ENCODE data around the gene SCCPDH.

SCCPDH gene

GRCh38 chr1:246769306-246769705, 45.1 kb downstream of the SCCPDH start:
- no peak overlapping the region for H3K4me3 ChIP-seq (ENCODE audit: low read depth, low read length)
- no peak for TF ChIP-seq CTCF (IDR thresholded peaks at IDR 0.05; ENCODE audit: low read depth, low read length, missing control alignments)
- DNase-seq (ENCODE audit: low read depth) = no peak

DNA sequence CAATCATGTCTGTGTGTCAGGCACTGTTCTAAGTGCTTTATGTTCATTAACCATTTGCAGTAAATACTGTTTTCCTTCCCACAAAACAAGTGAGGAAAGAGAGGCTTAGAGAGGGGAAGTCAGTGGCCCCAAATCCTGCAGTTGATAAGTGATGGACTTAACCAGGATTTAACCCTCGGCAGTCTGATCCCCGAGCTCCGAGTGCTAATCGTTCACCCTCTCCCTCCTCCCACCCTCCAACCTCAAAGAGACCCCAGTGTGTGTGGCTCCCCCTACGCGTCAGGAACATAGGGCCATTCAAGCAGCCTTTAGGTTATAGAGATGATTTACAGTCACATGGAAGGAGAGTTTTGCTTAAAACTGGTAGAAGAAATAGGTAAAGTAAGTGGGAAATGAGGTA, 47.2 kb downstream of the SCCPDH start:
- no peak overlapping the region for H3K4me3 ChIP-seq (ENCODE audit: low read depth, low read length)
- TF ChIP-seq CTCF (IDR thresholded peaks at IDR 0.05; ENCODE audit: low read depth, low read length, missing control alignments) = no peak
- DNase-seq (ENCODE audit: low read depth) = no peak

DNA sequence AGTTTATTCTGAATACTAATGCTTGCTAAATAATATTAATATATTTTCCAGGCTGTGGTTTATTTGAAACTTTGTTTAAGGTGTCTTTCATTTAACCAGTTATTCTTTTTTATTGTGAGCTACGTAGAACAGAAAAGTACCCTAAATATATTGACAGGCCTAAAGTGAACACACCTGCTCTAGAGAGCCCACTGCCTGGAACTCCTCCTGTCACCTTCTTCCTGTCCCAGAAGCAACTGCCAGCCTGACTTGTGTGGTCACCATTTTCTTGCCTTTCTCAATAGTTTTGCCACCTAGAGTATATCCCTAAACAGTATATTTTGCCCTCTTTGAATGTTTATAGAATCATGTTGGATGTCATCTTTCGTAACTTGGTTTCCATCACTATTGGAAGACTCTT, 48.5 kb downstream of the SCCPDH start:
- TF ChIP-seq CTCF (IDR thresholded peaks at IDR 0.05; ENCODE audit: low read depth, low read length, missing control alignments) = no peak
- no peak for DNase-seq (ENCODE audit: low read depth)
- no peak overlapping the region for H3K4me3 ChIP-seq (ENCODE audit: low read depth, low read length)

DNA sequence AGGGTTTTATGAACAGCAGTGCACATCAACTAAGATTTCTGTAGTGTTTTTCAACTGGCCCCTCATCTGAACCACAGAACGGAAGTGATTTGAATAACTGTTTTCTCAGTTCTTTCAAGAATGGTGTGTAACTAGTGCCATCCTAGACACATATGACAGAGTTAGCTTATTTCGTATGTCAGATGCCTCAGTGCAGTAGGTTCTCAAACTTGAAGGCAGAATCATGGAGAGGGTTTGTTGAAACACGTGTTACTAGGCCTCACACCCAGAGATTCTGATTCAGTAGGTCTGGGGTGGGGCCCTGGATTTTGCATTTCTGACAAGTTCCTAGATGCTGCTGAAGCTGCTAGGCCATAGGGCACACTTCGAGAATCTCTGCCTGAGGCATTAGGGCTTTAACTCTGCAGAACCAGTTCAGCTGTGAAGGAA, 49.0 kb downstream of the SCCPDH start:
- peak; percentile 61 for DNase-seq (ENCODE audit: low read depth)
- no peak overlapping the region for H3K4me3 ChIP-seq (ENCODE audit: low read depth, low read length)
- TF ChIP-seq CTCF (IDR thresholded peaks at IDR 0.05; ENCODE audit: low read depth, low read length, missing control alignments) = no peak

DNA sequence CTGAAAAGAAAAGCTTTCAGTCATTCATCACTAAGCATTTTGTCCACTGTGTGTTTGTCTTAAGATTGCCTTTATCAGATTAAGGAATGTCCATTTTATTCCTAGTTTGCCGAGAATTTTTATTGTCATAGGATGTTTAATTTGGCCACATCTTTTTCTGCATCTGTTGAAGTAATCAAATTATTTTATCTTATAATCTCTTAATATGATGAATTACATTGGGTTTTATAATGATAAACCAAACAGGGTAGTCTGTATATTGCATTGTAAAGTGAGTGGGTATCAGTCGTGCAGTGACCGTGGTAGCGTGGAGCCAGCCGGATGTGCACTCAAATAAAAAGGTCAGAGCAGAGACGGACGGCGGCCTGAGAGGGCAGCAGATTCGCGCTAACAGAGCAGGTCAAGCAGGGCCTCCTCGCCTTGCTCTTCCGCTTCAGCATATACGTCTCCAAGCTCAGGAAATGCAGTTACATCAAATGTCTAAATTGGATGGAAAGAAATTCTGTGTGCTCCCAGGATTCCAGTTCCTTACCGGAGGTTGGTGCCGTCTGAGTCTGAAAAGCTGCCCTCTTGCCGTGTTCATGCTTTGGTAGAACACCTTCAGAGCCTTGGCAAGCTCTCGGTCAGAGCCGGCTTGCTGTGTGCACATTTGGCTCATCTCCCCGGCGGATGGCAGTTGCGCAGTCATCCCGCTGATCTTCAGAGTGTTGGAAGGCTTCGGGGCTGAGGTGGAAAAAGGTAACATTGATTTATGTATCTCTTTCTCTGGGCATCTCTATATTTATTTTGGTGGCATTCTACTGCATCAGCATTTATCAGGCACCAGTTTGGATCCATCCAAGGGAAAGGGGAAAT, 51.5 kb downstream of the SCCPDH start:
- no peak for DNase-seq (ENCODE audit: low read depth)
- no peak for TF ChIP-seq CTCF (IDR thresholded peaks at IDR 0.05; ENCODE audit: low read depth, low read length, missing control alignments)
- H3K4me3 ChIP-seq (ENCODE audit: low read depth, low read length) = no peak overlapping the region

DNA sequence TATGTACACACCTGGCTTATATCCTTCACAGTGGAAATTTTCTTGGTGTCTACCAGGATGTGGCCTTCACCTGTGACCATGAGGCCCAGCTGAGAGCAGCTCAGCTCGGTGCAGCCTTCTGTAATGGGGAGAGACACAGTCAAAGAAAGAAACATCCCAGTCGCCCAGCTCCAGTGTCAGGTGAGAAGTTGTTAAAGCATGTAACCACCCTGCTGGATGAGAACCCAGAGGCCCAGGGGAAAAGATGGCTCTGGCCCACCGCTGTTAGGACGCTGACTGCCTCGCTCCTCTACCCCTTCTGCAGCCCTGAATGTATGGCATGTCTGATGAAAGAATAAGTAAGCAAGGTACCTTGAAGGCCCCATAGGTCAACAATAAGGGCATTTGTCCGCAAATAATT, 52.7 kb downstream of the SCCPDH start:
- TF ChIP-seq CTCF (IDR thresholded peaks at IDR 0.05; ENCODE audit: low read depth, low read length, missing control alignments) = no peak
- no peak overlapping the region for H3K4me3 ChIP-seq (ENCODE audit: low read depth, low read length)
- DNase-seq (ENCODE audit: low read depth) = no peak

DNA sequence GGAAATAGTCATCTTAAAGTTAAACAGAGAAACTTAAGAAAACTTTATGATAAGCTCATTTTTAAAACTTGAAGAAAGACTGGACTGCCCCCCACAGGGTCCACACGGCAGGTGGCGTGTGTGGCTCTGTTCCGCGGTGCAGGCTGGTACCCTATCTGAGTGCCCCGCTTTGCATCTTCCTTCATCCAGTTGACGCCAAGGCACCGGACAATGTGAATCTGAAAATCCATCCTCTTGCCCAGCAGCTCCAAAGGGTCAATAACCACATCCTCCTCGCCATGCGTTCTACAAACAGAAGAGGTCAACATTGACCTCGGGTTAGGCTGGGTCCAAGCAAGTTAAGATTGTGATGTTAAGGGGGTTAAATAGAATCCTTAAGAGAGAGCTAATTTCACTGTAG, 54.5 kb downstream of the SCCPDH start:
- no peak for TF ChIP-seq CTCF (IDR thresholded peaks at IDR 0.05; ENCODE audit: low read depth, low read length, missing control alignments)

More for the DNA sequence above, 54.5 kb downstream of the SCCPDH start:
- no peak overlapping the region for H3K4me3 ChIP-seq (ENCODE audit: low read depth, low read length)
- no peak for DNase-seq (ENCODE audit: low read depth)

All from GM12864 (cell line).